ENCODE measurements around the gene GPR62. TPM values are rescaled to one million over a fixed set of nuclear protein-coding genes. Genes with fewer than 3 reads are reported as not detected.

The GPR62 gene
- total and polyA plus RNA-seq, 9 of the 15 experiments (the other 6 are each of a cell fraction or from before 2014, with no cell fraction given): not detected

GRCh38 chr3:51941798-51942602 lies 13.2 kb upstream of the GPR62 start, which contains the start of the genes PARP3 and RRP9 (continued):
- TF ChIP-seq NKRF (IDR thresholded peaks at IDR 0.05; ENCODE audit: borderline replicate concordance): peak; percentile 98
- no peak for TF ChIP-seq TAL1 (IDR thresholded peaks at IDR 0.05)
- TF ChIP-seq XRCC5 (IDR thresholded peaks at IDR 0.05; ENCODE audit: low read depth, low read length): peak; percentile 83
- TF ChIP-seq DMBX1 (CRISPR knock-in tag; IDR thresholded peaks at IDR 0.05; ENCODE audit: borderline replicate concordance): no peak
- TF ChIP-seq U2AF1 (optimal IDR thresholded peaks at IDR 0.05; ENCODE audit: low read depth, low read length): no peak
- TF ChIP-seq FIP1L1 (IDR thresholded peaks at IDR 0.05; ENCODE audit: low read depth, low read length, poor library complexity, severe bottlenecking): peak; percentile 88
- peak; percentile 51 for TF ChIP-seq USF2 (CRISPR knock-in tag; IDR thresholded peaks at IDR 0.05)
- no peak for TF ChIP-seq ZNF253 (CRISPR knock-in tag; conservative IDR thresholded peaks at IDR 0.05)
- TF ChIP-seq HNRNPL (IDR thresholded peaks at IDR 0.05; ENCODE audit: low read depth, low read length): no peak
- TF ChIP-seq NCOA4 (IDR thresholded peaks at IDR 0.05; ENCODE audit: partially characterized antibody): no peak
- no peak for TF ChIP-seq ARHGAP35 (IDR thresholded peaks at IDR 0.05; ENCODE audit: partially characterized antibody)
- TF ChIP-seq TCF3 (CRISPR knock-in tag; IDR thresholded peaks at IDR 0.05): peak; percentile 6; the same call in 1 of the 2 replicates

All from K562 (cell line).